Retina (tissue), 1 donor: Measurements from ENCODE around the gene TRPV6.

ENCODE experiments used
- DNase-seq: peaks from one replicate; pipeline ENCODE4 v3.0.0-alpha.2; 2016

The TRPV6 gene

DNA sequence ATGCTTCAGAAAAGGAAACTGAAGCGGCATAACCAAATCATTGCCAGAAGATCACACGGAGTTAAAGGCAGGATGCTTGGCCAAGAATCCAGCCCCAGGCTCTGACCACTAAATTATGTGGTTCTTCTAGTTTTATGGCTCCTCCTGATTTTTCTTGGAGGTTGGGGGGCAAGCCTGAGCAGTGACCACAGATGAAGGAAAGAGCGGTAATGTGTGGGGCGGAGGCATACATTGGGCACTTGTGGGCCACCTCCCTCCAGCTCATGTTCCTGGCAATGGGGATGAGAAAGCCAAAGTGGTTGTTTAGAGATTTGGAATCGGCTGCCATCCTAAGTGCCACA is 3.2 kb downstream of the TRPV6 start:
- no peak for DNase-seq

- DNase-seq = no peak
Observed at GRCh38 chr7:142881586-142882337, 3.8 kb downstream of the TRPV6 start.

GRCh38 chr7:142880876-142881505 is 4.6 kb downstream of the TRPV6 start:
- no peak for DNase-seq

- no peak for DNase-seq
Observed at GRCh38 chr7:142879060-142879459, 6.5 kb downstream of the TRPV6 start.

- DNase-seq = no peak
Observed at GRCh38 chr7:142878315-142878714, 7.2 kb downstream of the TRPV6 start.

- no peak for DNase-seq
Observed at GRCh38 chr7:142876991-142877910, 8.3 kb downstream of the TRPV6 start.

DNA sequence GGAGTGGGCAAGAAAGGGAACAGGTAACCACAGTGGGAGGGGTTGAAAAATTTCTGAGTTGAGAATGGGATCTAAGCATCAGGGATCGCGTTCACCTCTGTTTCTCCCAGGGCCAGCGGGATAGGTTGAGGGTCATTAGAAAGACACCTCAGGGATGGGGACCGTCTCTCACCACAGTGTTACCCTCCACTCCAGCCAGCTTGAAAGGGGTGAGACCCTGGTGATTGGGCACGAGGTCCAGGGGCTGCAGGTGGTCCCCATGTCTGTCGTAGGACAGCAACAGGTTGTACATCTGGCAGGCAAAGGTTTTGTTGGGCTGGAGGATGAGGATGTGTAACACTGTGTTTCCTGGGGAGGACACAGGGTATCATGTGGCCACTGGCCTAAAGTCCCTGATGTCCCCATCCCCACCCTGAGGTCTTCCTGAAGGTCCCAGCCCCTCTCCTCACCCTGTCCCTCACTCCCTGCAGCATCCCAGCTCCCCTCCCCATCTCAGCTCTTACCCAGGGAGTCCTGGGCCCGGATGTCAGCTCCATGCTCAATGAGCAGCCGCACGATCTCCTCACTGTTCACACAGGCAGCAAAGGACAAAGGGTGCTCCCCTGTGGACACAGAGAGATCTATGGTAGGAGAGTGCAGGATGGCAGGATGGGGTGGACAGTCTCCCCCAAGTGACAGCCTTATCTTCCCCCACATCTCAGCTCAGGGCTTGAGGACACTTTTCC is 9.1 kb downstream of the TRPV6 start:
- no peak for DNase-seq

DNA sequence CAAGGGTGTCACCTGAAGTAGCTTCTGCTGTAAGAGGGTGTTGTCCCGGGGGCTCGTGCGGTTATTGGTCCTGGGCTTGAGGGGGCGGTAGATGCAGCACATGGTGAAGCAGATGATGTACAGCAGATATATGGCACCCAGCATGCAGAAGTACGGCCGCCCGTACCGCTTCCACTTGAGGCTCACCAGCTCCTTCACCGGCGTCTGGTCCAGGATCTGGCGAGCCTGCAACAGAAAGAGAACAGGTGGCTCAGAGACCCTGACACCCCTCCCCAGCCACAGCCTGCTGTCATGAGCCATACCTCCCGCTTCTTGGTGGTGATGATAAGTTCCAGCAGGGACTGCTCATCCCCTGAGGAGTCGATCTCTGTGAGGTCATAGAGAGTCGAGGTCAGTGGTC is 10.1 kb downstream of the TRPV6 start:
- DNase-seq = no peak

DNA sequence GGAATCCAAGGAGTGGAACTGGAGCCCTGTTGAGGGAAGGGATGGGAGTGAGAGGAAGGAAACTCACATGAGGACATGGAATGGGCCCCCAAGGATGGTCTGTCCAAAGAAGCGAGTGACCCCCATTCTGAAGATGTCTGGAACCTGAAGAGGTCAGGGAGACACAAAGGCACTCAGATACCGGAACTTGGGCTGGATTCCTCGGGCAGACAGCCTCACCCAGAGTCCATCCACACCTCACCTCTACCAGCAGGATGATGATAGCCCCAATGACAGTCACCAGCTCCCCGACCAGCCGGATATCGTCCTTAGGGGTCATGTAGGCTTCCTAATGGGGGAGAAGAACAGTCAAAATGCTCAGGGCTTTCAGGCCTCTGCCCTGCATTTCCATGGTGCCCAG is 10.7 kb downstream of the TRPV6 start:
- no peak for DNase-seq

DNA sequence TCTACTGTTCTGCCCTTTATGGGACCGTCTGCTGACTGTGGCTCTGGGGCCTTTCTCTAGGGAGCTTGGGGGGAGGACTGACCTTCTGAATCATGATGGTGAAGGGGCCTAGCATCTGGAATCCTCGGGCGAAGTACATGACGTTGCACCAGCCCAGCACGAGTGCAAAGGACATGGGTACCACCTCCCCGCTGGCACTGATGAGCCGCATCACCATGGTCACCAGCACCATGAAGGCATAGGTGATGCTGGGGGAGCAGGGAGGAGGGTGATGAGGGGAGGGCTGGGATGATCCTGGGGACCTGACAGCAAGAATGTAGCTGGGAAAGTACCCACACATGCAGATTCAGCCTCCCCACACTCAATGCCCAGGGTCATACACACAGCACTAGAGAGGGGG is 11.1 kb downstream of the TRPV6 start:
- DNase-seq = no peak

GRCh38 chr7:142873871-142874270 is 11.7 kb downstream of the TRPV6 start:
- DNase-seq = no peak

- DNase-seq = no peak
Observed at GRCh38 chr7:142873281-142873784, 12.2 kb downstream of the TRPV6 start.

- DNase-seq = no peak
Observed at GRCh38 chr7:142872106-142872675, 13.4 kb downstream of the TRPV6 start.

- no peak for DNase-seq
Observed at GRCh38 chr7:142871260-142872105, 14.1 kb downstream of the TRPV6 start.

GRCh38 chr7:142870566-142871259 is 14.8 kb downstream of the TRPV6 start:
- no peak for DNase-seq

GRCh38 chr7:142870147-142870559 is 15.4 kb downstream of the TRPV6 start:
- no peak for DNase-seq

GRCh38 chr7:142869434-142869833 is 16.1 kb downstream of the TRPV6 start:
- no peak for DNase-seq

DNA sequence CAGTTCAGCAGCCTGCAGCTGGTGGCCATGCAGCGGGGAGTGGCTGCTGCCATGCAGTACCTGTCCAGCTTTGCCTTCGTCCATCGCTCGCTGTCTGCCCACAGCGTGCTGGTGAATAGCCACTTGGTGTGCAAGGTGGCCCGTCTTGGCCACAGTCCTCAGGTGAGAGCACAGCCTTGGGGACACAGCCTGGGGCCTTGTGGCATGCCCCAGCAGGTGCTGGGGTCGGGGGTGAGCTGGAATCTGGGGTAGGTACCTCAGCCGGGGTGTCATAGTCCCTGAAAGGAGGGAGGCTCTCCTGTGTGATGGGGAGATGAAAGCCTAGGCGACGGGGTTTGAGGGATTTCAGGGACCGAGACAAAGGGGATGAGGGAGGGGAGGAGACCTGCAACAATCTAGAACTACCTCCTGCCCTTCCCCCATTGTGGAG is 16.5 kb downstream of the TRPV6 start:
- no peak for DNase-seq

- no peak for DNase-seq
Observed at GRCh38 chr7:142868188-142868985, 17.2 kb downstream of the TRPV6 start.
